Thyroid gland (tissue), 4 donors: ENCODE measurements around the gene DCDC2.

ENCODE experiments used
- POLR2A ChIP-seq, 2 donors: fragments of 450-650 bp; IDR thresholded peaks; one replicate each; pipeline ENCODE4 v1.6.1; 2017; ENCODE audit warnings: antibody characterized with exemption in 2 of 2, mild to moderate bottlenecking in 2 of 2, moderate library complexity in 1 of 2
- TF ChIP-seq, protein P1 (sequence below), 6 experiments: fragments of 200-600 bp in 3 of 6; fragments of 450-650 bp in 3 of 6; sonication (generic) in 3 of 6; IDR thresholded peaks; one replicate each; pipeline ENCODE4 v1.5.1; 2016 to 2019; ENCODE audit warnings: antibody characterized with exemption in 6 of 6, mild to moderate bottlenecking in 2 of 6, inconsistent platforms in 1 of 6, moderate library complexity in 1 of 6

DNA sequence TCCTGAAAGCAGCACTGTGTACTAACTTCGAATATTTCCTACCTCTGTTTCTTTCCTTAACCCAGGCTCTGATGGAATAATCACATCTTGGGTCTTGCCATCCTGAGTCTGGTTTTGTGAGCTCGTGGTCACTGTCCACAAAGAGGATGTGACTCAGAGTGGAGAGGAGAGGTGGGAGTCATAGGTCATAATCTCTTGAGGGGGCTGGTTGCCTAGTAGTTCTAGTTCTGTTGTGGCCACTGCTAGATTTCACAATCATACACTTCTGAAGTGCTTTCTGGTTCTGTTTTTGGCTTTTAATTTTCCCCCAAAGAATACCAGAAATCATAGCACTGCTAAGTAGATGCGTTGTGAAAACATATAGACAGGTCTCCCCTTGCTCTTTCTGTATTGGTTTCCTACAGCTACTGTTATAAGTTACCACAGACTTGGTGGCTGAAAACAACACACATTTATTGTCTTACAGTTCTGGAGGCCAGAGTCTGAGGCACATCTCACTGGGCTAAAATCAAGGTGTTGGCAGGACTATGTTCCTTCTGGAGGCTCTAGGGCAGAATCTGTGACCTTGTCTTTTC lies 129.1 kb downstream of the DCDC2 start:
- TF ChIP-seq, protein P1, sequence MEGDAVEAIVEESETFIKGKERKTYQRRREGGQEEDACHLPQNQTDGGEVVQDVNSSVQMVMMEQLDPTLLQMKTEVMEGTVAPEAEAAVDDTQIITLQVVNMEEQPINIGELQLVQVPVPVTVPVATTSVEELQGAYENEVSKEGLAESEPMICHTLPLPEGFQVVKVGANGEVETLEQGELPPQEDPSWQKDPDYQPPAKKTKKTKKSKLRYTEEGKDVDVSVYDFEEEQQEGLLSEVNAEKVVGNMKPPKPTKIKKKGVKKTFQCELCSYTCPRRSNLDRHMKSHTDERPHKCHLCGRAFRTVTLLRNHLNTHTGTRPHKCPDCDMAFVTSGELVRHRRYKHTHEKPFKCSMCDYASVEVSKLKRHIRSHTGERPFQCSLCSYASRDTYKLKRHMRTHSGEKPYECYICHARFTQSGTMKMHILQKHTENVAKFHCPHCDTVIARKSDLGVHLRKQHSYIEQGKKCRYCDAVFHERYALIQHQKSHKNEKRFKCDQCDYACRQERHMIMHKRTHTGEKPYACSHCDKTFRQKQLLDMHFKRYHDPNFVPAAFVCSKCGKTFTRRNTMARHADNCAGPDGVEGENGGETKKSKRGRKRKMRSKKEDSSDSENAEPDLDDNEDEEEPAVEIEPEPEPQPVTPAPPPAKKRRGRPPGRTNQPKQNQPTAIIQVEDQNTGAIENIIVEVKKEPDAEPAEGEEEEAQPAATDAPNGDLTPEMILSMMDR (IDR thresholded peaks at IDR 0.05) = no peak
- no peak for TF ChIP-seq POLR2A (IDR thresholded peaks at IDR 0.05)
